ENCODE results near the gene ABCA4.

Gene ABCA4

GRCh38 chr1:94079080-94079940, 41.6 kb downstream of the ABCA4 start:
- DNase-seq: no peak

GRCh38 chr1:94072840-94073522, 48.0 kb downstream of the ABCA4 start:
- DNase-seq: no peak

GRCh38 chr1:94071976-94072375, 49.0 kb downstream of the ABCA4 start:
- DNase-seq: no peak

GRCh38 chr1:94071391-94071790, 49.6 kb downstream of the ABCA4 start:
- no peak for DNase-seq

- no peak for DNase-seq
These were observed 50.1 kb downstream of the ABCA4 start for GRCh38 chr1:94070865-94071264.

GRCh38 chr1:94069919-94070285, 51.0 kb downstream of the ABCA4 start:
- no peak for DNase-seq

GRCh38 chr1:94068999-94069918, 51.7 kb downstream of the ABCA4 start:
- peak in 1 of 2 experiments; percentile 46 for DNase-seq

GRCh38 chr1:94068096-94068998, 52.6 kb downstream of the ABCA4 start:
- no peak for DNase-seq

- no peak for DNase-seq
These were observed 53.8 kb downstream of the ABCA4 start for GRCh38 chr1:94067196-94067595.

GRCh38 chr1:94063379-94063778, 57.6 kb downstream of the ABCA4 start:
- no peak for DNase-seq

- peak in 1 of 2 experiments; percentile 10 for DNase-seq
These were observed 59.2 kb downstream of the ABCA4 start for GRCh38 chr1:94061513-94062443.

- DNase-seq: no peak
These were observed 60.2 kb downstream of the ABCA4 start for GRCh38 chr1:94060720-94061119.

- no peak for DNase-seq
These were observed 62.2 kb downstream of the ABCA4 start for GRCh38 chr1:94058766-94059165.

- DNase-seq: no peak
These were observed 64.0 kb downstream of the ABCA4 start for GRCh38 chr1:94056996-94057395.

- no peak for DNase-seq
These were observed 64.8 kb downstream of the ABCA4 start for GRCh38 chr1:94056171-94056570.

- DNase-seq: no peak
These were observed 65.4 kb downstream of the ABCA4 start for GRCh38 chr1:94055459-94056122.

GRCh38 chr1:94050675-94051074, 70.3 kb downstream of the ABCA4 start:
- no peak for DNase-seq

- DNase-seq: no peak
These were observed 70.7 kb downstream of the ABCA4 start for GRCh38 chr1:94050254-94050653.

GRCh38 chr1:94049791-94050190, 71.2 kb downstream of the ABCA4 start:
- DNase-seq: no peak

GRCh38 chr1:94048413-94049164, 72.4 kb downstream of the ABCA4 start:
- no peak for DNase-seq

Data from NCI-H187 (cell line).